Mesenchymal stem cell (in vitro differentiated cells and primary cell): Measurements from ENCODE around the gene PBX1.

Source experiments
- DNase-seq: peaks from one replicate; pipeline ENCODE4 v3.0.0-alpha.2; 2013
- H2AFZ ChIP-seq: one replicate; pipeline ENCODE4 v1.6.1; 2013; ENCODE audit warnings: low read depth, mild to moderate bottlenecking, control low read depth, inconsistent platforms, low read length, moderate library complexity
- H2AK5ac ChIP-seq: 2 replicates; pipeline ENCODE4 v1.6.1; 2013; ENCODE audit warnings: low read length, moderate library complexity, mild to moderate bottlenecking, inconsistent platforms; ENCODE audit not compliant: severe bottlenecking
- H2BK120ac ChIP-seq: one replicate; pipeline ENCODE4 v1.6.1; 2013; ENCODE audit warnings: low read depth, mild to moderate bottlenecking, inconsistent platforms, low read length, moderate library complexity
- H2BK12ac ChIP-seq, 2 experiments: one replicate each; pipeline ENCODE4 v1.6.1; 2013; ENCODE audit warnings: inconsistent platforms in 2 of 2, low read length in 2 of 2, mild to moderate bottlenecking in 2 of 2, moderate library complexity in 2 of 2, control low read depth in 1 of 2
- H2BK15ac ChIP-seq: one replicate; pipeline ENCODE4 v1.6.1; 2013; ENCODE audit warnings: mild to moderate bottlenecking, low read depth, inconsistent platforms; ENCODE audit not compliant: poor library complexity, severe bottlenecking
- H2BK5ac ChIP-seq: 2 replicates; pipeline ENCODE4 v1.6.1; 2013; ENCODE audit warnings: low read depth, mild to moderate bottlenecking, low read length, control low read depth, inconsistent platforms; ENCODE audit not compliant: poor library complexity, severe bottlenecking
- H3K14ac ChIP-seq, 2 experiments: one replicate each; pipeline ENCODE4 v1.6.1; 2013; ENCODE audit warnings: inconsistent platforms in 2 of 2, low read length in 2 of 2, control low read depth in 1 of 2, mild to moderate bottlenecking in 1 of 2, moderate library complexity in 1 of 2
- H3K18ac ChIP-seq, 2 experiments: one replicate each; pipeline ENCODE4 v1.6.1; 2013; ENCODE audit warnings: inconsistent platforms in 2 of 2, low read length in 2 of 2, control low read depth in 1 of 2, low read depth in 1 of 2, mild to moderate bottlenecking in 1 of 2
- H3K23ac ChIP-seq, 2 experiments: one replicate each; pipeline ENCODE4 v1.6.1; 2013; ENCODE audit warnings: inconsistent platforms in 2 of 2, low read length in 2 of 2, mild to moderate bottlenecking in 2 of 2, moderate library complexity in 2 of 2, control low read depth in 1 of 2
- H3K27ac ChIP-seq: 2 replicates; pipeline ENCODE4 v1.5.1; 2013; ENCODE audit warnings: mild to moderate bottlenecking, moderate library complexity, low read length, control low read depth, inconsistent platforms; ENCODE audit not compliant: poor library complexity, severe bottlenecking
- H3K27me3 ChIP-seq, 2 experiments: 2 replicates each; pipeline versions ENCODE4 v1.6.1 to v1.7.0; 2013; ENCODE audit warnings: low read length in 2 of 2, mild to moderate bottlenecking in 2 of 2, moderate library complexity in 2 of 2, control low read depth in 1 of 2, inconsistent platforms in 1 of 2; ENCODE audit not compliant: control insufficient read depth in 1 of 2, insufficient read depth in 1 of 2
- H3K36me3 ChIP-seq, 2 experiments: 2 replicates each; pipeline versions ENCODE4 v1.6.1 to v1.7.0; 2013; ENCODE audit warnings: low read length in 2 of 2, control low read depth in 1 of 2, inconsistent platforms in 1 of 2, low read depth in 1 of 2, mild to moderate bottlenecking in 1 of 2; ENCODE audit not compliant: insufficient read depth in 2 of 2, control insufficient read depth in 1 of 2
- H3K4ac ChIP-seq, 2 experiments: one replicate each; pipeline ENCODE4 v1.6.1; 2013; ENCODE audit warnings: inconsistent platforms in 2 of 2, low read length in 2 of 2, mild to moderate bottlenecking in 2 of 2, moderate library complexity in 2 of 2, control low read depth in 1 of 2, low read depth in 1 of 2
- H3K4me1 ChIP-seq: 2 replicates; pipeline ENCODE4 v1.6.1; 2013; ENCODE audit warnings: low read depth, low read length, control low read depth; ENCODE audit not compliant: control insufficient read depth, insufficient read depth
- H3K4me2 ChIP-seq: 2 replicates; pipeline ENCODE4 v1.6.1; 2013; ENCODE audit warnings: low read length, mild to moderate bottlenecking, inconsistent platforms; ENCODE audit not compliant: poor library complexity, severe bottlenecking
- H3K4me3 ChIP-seq, 2 experiments: 2 replicates each; pipeline versions ENCODE4 v1.5.1 to v1.7.0; 2013; ENCODE audit warnings: low read length in 2 of 2, mild to moderate bottlenecking in 2 of 2, control low read depth in 1 of 2, low read depth in 1 of 2; ENCODE audit not compliant: insufficient read depth in 1 of 2
- H3K79me1 ChIP-seq: replicated peaks from 2 replicates; pipeline ENCODE4 v1.6.1; 2013; ENCODE audit warnings: mild to moderate bottlenecking, control low read depth, low read length, inconsistent platforms; ENCODE audit not compliant: poor library complexity, severe bottlenecking
- H3K9ac ChIP-seq: 2 replicates; pipeline ENCODE4 v1.7.0; 2013; ENCODE audit warnings: mild to moderate bottlenecking, low read length, moderate library complexity
- H3K9me3 ChIP-seq: 2 replicates; pipeline ENCODE4 v1.7.0; 2013; ENCODE audit warnings: mild to moderate bottlenecking, low read length; ENCODE audit not compliant: control insufficient read depth
- H4K8ac ChIP-seq: one replicate; pipeline ENCODE4 v1.6.1; 2013; ENCODE audit warnings: inconsistent platforms, mild to moderate bottlenecking, low read length, moderate library complexity
- H4K91ac ChIP-seq: one replicate; pipeline ENCODE4 v1.6.1; 2013; ENCODE audit warnings: mild to moderate bottlenecking, low read length, inconsistent platforms
- WGBS: methylation state at CpG from one replicate; pipeline ENCODE4 v1.1.7; 2013; ENCODE audit warnings: mixed read lengths; 5-methylcytosine and 5-hydroxymethylcytosine counted together

Gene PBX1

GRCh38 chr1:164780863-164781262 is 221.9 kb downstream of the PBX1 start:
- no peak overlapping the region for H4K8ac ChIP-seq
- H4K91ac ChIP-seq: no peak overlapping the region
- H3K27ac ChIP-seq: no peak overlapping the region
- H2BK120ac ChIP-seq: no peak overlapping the region
- peak overlapping the region; percentile 50 to 77 for H3K18ac ChIP-seq
- no peak overlapping the region for H3K23ac ChIP-seq
- no peaks in the 10 kb centered on the region for H3K27me3 ChIP-seq
- H3K9me3 ChIP-seq: no peaks in the 10 kb centered on the region
- H2BK15ac ChIP-seq: no peak overlapping the region
- peak overlapping the region; percentile 84 for H3K9ac ChIP-seq
- H3K36me3 ChIP-seq: no peaks in the 10 kb centered on the region
- no peak overlapping the region for H2BK5ac ChIP-seq
- H2AFZ ChIP-seq: no peak overlapping the region
- WGBS: 12% methylated on average over 8 of the region's 8 CpGs
- peak overlapping the region in 1 of 2 experiments; percentile 61 for H2BK12ac ChIP-seq
- peak; percentile 96 for DNase-seq
- H3K14ac ChIP-seq: no peak overlapping the region
- peaks cover 14% of the 10 kb centered on the region for H3K4me1 ChIP-seq
- no peak overlapping the region for H2AK5ac ChIP-seq
- H3K4ac ChIP-seq: peak overlapping the region in 1 of 2 experiments; percentile 63
- H3K4me2 ChIP-seq: no peak overlapping the region
- H3K4me3 ChIP-seq: peak overlapping the region in 1 of 2 experiments; percentile 25
- H3K79me1 ChIP-seq: peaks cover 6% of the 10 kb centered on the region

GRCh38 chr1:164781972-164782371 is 223.0 kb downstream of the PBX1 start:
- Histone ChIP-seq H2BK5ac (no peak overlapping the region), H3K14ac (no peak overlapping the region), H2BK120ac (peak overlapping the region; percentile 55), H3K18ac (peak overlapping the region in 1 of 2 experiments; percentile 3), H2BK15ac (no peak overlapping the region), H3K27ac (no peak overlapping the region), H4K91ac (no peak overlapping the region), H3K27me3 (no peaks in the 10 kb centered on the region), H2AFZ (no peak overlapping the region), H3K9me3 (no peaks in the 10 kb centered on the region), H4K8ac (no peak overlapping the region), H3K4ac (no peak overlapping the region), H2BK12ac (peak overlapping the region in 1 of 2 experiments; percentile 18), H3K23ac (no peak overlapping the region), H3K4me1 (peaks cover 13% of the 10 kb centered on the region), H3K9ac (peak overlapping the region; percentile 30), H3K4me3 (no peak overlapping the region), H3K36me3 (no peaks in the 10 kb centered on the region), H3K79me1 (peaks cover 5% of the 10 kb centered on the region), H3K4me2 (no peak overlapping the region), H2AK5ac (no peak overlapping the region)
- 91% methylated on average over 1 of the region's 1 CpG for WGBS
- no peak for DNase-seq

- WGBS: 97% methylated on average over 12 of the region's 13 CpGs
- Histone ChIP-seq H3K14ac (no peak overlapping the region), H3K9ac (no peak overlapping the region), H3K4me3 (no peak overlapping the region), H4K91ac (no peak overlapping the region), H4K8ac (no peak overlapping the region), H2BK5ac (no peak overlapping the region), H3K4ac (no peak overlapping the region), H3K27me3 (no peaks in the 10 kb centered on the region), H3K4me1 (peaks cover 13% of the 10 kb centered on the region), H3K4me2 (no peak overlapping the region), H3K18ac (no peak overlapping the region), H2AK5ac (no peak overlapping the region), H3K27ac (no peak overlapping the region), H2AFZ (no peak overlapping the region), H2BK120ac (no peak overlapping the region), H2BK15ac (no peak overlapping the region), H3K36me3 (no peaks in the 10 kb centered on the region), H3K9me3 (no peaks in the 10 kb centered on the region), H3K79me1 (peaks cover 8% of the 10 kb centered on the region), H3K23ac (no peak overlapping the region), H2BK12ac (peak overlapping the region in 1 of 2 experiments; percentile 75)
- DNase-seq: no peak
Observed at GRCh38 chr1:164783778-164784555, 225.0 kb downstream of the PBX1 start.

- H3K4ac ChIP-seq: no peak overlapping the region
- no peak overlapping the region for H3K4me3 ChIP-seq
- H2BK15ac ChIP-seq: no peak overlapping the region
- H3K18ac ChIP-seq: no peak overlapping the region
- DNase-seq: no peak
- H3K4me1 ChIP-seq: peaks cover 13% of the 10 kb centered on the region
- H3K79me1 ChIP-seq: peaks cover 6% of the 10 kb centered on the region
- H3K14ac ChIP-seq: no peak overlapping the region
- no peak overlapping the region for H3K4me2 ChIP-seq
- H3K27ac ChIP-seq: no peak overlapping the region
- no peak overlapping the region for H2BK5ac ChIP-seq
- no peak overlapping the region for H4K8ac ChIP-seq
- no peak overlapping the region for H2BK12ac ChIP-seq
- H3K9ac ChIP-seq: no peak overlapping the region
- no peak overlapping the region for H3K23ac ChIP-seq
- no peak overlapping the region for H2AK5ac ChIP-seq
- H3K36me3 ChIP-seq: no peaks in the 10 kb centered on the region
- no peaks in the 10 kb centered on the region for H3K27me3 ChIP-seq
- no peaks in the 10 kb centered on the region for H3K9me3 ChIP-seq
- WGBS: 87% methylated on average over 5 of the region's 6 CpGs
- no peak overlapping the region for H2BK120ac ChIP-seq
- H4K91ac ChIP-seq: no peak overlapping the region
- no peak overlapping the region for H2AFZ ChIP-seq
Observed at GRCh38 chr1:164784960-164785359, 226.0 kb downstream of the PBX1 start.
